Fibroblast of peridontal ligament (primary cell): ENCODE data around the gene CYFIP1.

Source experiments
- DNase-seq: peaks from one replicate; pipeline ENCODE4 v3.0.0-alpha.2; 2010; ENCODE audit errors: extremely low read depth

The CYFIP1 gene

DNA sequence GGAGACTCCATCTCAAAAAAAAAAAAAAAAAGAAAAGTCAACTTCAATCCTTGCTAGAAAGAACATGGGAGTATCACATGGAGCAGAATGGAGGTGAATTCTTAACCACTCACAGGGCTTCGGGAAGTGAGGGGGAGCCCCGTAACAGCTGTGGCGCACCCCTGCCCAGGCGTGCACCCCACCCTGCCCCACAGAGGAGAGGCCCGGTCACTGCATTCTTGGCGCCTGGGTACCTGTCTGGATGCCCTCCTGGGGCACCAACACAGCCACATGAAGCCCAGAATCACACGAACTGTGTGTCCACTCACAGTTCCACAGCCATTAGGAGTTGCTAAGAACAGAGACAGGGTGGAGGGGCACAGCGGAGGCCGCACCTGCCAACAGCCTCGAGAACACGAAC is 89.9 kb downstream of the CYFIP1 start:
- no peak for DNase-seq

DNA sequence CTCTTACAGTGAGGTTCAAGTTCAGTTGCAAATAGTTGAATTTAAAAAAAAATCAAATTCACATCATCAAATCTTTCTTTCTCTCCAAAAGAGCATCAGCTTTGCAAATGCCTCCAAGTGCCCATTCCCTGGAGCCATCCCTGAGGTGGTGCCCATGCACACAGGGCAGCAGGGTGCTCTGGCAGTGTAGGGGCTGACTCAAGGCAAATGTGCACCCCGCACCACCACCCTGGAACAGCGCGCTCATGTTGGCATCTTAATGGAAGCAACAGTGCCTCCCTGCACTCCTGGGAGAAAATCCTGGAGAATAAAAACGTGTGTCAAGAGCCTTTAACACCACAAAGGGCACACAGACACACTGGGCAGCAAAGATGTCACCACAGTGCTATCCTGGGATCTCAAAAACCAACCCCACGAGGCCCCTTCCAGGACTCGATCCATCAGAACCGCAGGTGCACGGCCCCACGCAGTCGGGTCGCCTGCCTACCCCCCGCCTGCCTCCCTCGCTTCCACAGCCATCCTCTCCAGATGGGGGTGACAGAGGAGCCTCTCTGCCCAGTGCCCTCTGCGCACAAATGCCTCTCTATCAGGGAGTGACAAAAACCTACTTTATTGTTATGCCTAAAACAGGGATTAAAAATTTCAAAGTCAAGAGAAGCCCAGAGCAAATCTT is 90.9 kb downstream of the CYFIP1 start:
- DNase-seq: no peak

- peak; percentile 94 for DNase-seq
Measured at GRCh38 chr15:22888120-22888859, 91.9 kb downstream of the CYFIP1 start.

DNA sequence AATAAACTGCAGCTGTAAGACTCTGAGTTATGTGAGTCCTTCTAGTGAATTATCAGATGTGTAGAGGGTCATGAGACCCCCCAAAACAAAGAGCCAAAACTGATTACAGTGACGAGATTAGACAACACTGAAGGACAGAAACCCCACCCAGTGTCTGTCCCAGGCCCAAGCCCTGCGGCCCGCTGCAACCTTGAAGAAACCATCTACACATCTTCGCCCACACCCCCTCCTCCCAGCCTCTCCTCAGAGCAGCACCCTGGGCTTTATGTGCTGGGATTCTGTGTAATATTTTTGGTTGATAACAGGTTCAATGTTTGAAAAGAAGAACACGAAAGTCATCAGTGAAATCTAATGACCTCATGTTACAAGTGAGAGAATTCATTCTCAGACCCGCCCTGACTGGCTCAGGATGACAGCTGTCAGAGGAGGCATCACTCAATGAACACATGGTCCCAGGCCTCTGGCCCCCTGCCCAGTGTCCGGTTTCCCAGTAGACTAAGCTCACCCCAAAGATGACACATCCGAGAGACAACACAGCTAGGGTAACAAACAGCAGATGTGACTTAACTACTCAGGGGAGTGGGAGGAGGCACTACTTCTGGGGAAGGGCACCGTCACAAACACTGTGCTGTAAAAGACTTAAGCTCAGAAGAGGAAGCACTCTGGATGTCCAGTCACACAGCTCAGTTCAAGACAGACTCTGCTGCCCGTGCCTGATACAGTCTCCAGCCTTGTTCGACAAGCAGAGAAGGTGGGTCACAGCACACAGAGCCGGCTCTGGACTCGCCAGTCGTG is 92.8 kb downstream of the CYFIP1 start:
- peak; percentile 41 for DNase-seq

DNA sequence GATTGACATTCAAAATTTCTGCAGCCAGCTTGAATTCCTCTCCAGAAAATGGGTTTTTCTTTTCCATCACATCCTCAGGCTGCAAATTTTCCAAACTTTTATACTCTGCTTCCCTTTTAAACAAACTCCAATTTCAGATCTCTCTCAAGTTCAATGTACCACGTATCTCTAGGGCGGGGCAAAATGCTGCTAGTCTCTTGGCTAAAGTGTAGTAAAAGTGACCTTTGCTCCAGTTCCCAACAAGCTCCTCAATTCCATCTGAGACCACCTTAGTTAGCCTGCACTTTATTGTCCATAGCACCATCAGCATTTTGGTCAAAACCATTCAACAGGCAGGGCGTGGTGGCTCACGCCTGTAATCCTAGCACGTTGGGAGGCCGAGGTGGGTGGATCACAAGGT is 95.0 kb downstream of the CYFIP1 start:
- DNase-seq: no peak

- no peak for DNase-seq
Measured at GRCh38 chr15:22884344-22884743, 95.8 kb downstream of the CYFIP1 start.

DNA sequence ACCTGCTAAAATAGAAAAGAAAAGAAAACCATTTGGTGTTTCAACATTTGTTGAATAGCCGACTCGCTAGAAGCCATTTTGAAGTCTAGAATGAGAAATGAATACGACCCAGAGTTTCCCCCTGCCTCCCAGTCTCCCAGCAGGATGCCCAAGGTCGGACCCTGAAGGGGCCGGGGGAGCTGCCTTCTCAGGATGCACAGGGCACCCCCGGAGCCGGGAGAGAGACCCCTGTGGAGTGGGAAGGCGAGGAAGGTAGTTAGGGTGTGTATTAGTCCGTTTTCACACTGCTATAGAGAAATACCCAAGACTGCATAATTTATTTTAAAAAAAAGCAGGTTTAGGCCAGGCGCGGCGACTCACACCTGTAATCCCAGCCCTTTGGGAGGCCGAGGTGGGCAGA is 97.0 kb downstream of the CYFIP1 start:
- DNase-seq: no peak

- DNase-seq: no peak
Measured at GRCh38 chr15:22881739-22882440, 98.3 kb downstream of the CYFIP1 start.

- DNase-seq: no peak
Measured at GRCh38 chr15:22880981-22881738, 99.0 kb downstream of the CYFIP1 start.

DNA sequence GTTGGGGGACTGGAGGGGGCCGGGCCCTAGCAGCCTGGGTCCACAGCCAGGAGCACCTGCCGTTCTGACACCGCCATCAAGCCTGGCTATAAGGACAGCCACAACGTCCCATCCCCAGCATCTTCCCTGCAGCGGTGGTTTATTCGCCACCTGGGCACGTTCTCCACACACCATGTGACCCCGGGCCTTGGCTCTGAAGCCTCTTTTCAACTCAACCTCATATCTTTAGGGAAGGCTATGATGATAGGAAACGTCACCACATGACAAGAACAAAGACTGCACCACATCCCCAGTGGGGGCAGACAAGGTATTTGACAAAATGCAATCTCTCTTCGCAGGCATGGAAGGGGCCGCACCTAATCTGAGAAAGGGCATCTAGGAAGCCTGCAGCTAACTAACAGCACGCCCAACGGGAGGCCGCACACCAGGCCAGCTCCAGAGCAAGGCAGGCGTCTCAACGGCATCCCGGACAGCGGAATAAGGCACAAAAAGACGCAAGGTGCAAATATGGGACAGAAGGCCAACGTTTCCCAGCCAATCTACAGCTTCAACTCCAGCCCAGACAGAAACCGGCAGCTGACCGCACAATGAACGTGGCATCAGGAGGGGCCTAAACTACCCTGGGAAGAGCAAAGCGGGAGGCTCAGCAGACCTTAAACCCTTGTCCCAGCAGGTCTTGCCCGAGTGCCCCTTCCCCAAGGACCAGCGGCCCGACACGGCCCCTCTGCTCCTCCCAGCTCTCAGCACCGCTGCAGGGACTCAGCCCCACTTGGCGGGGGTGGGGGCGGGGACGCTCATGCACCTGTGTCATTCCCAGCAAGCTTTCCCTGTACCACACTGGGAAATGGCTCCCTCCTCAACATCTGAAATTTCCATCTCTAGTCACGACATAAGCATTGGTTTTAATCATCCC is 99.8 kb downstream of the CYFIP1 start:
- no peak for DNase-seq

- no peak for DNase-seq
Measured at GRCh38 chr15:22878103-22878502, 102.1 kb downstream of the CYFIP1 start.

DNA sequence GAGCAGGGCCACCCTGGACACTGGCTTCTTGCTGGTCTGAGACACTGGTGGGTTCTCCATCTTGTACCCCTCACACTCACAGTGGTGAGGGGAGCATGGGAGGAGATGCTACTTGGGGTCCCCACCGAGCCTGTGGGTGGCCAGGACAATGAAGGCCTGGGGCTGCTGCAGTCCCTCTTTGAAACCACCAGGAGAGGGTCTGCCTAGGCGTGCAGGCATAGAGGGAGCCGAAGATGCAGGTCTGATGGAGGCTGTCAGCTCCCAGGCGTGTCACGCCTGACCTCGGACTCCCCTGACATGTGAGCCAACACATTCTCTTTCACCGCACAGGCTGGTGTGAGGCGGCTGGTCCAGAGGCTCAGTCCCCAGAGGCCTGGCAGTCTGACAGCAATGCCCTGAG is 102.6 kb downstream of the CYFIP1 start:
- DNase-seq: no peak

GRCh38 chr15:22877117-22877516 is 103.1 kb downstream of the CYFIP1 start:
- no peak for DNase-seq

DNA sequence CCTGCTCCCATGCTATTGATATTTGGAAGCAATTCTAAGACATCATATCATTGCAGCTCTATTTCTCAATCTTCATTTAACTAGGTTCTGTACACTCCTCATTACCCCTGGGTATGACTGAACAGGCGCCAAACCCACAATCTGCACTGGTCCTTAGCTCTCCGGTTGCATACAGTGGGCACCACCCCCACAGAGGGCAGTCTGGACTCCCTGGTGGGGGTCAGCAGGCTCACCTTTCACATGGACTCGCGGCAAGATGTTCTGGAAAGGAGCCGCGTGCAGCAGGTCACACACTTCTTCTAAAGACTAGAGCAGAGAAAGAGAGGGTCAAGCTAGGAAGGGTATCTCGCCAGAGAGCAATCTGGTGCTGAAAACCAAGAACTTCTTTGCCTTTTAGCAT is 105.2 kb downstream of the CYFIP1 start:
- no peak for DNase-seq

DNA sequence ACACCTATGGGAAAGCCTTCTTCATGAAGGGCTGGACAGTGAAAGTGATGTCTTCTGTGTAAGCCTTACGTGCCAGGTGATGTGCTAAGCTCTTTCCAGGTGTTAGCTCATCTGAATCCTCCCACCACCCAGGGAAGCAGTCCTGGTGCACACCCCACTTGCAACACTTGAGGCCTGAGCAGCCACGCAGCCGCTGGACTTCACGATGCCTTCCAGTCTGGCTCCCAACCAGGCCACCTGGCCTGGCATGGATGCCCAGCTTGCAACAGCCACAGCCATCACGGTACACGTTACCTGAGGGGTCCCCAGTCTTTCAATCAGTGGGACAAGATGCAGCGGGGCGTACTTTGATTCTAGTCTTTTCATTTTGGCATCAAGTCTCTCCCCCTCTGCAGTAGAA is 105.9 kb downstream of the CYFIP1 start:
- DNase-seq: no peak

DNA sequence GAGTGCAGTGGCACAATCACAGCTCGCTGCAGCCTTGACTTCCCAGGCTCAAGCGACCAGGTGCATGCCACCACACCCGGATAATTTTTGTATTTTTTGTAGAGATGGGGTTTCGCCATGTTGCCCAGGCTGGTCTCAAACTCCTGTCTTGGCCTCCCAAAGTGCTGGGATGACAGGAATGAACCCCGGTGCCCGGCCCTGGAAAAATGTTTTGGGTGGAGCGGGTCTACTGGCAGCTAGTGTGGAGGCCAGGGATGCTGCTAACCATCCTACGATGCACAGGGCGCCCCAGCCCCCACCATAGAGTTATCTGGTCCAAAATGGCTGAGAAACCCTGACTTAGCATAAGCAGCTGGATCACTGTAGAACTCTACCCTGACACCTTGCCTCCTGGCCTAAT is 106.3 kb downstream of the CYFIP1 start:
- no peak for DNase-seq

- no peak for DNase-seq
Measured at GRCh38 chr15:22872936-22873701, 107.0 kb downstream of the CYFIP1 start.

DNA sequence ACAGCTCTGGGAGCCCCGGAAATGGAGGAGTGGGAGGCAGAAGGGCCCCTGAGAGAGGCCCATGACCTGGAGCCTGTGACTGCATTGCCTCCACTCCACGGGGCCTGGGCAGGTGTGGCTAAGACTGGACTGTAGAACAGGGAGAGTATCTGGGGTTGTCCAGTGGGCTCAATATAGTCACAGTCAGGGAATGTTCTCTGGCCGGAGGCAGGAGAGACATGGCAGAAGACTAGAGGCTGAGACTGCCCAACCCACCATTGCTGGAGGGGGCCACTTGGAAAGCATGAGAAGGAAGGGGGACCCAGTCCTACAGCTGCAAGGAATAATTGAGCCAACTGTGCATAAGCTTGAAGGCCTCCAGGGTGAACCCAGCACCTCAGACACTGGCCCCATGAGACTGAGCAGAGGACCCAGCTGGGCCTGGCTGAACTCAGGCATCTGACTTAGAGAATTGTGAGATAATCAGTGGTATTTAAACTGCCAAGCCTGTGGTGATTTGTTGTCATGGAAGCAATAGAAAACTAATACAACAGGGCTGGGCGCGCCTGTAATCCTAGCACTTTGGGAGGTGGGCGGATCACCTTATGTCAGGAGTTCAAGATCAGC is 108.6 kb downstream of the CYFIP1 start:
- DNase-seq: no peak

DNA sequence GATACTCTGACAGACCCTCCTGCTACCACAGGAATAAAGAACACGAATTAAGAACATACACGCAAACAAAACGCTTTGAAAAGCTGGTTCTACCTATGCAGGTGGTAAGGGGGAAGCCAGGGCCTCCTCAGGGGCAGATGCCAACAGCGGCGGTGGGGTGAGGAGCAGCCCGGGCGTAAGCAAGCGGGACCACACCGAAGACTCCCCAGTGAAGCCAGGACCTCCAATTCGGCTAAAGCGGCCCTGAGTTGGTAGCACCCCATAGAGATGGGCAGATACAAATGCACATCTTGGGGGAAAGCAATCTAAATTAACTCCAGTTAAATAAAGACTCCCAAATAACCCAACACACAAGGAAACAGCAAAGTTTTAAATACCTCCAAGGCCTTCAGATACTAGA is 109.3 kb downstream of the CYFIP1 start:
- DNase-seq: no peak
